HG02981 (cell line): ENCODE measurements around the gene UMPS.

ENCODE experiments used
- ATAC-seq: cut with Tn5 transposase; IDR thresholded peaks from one replicate; pipeline ENCODE4 v1.9.1; 2021; ENCODE audit warnings: mild to moderate bottlenecking, moderate library complexity; ENCODE audit not compliant: unreplicated experiment

UMPS gene

GRCh38 chr3:124762661-124763011, 32.4 kb downstream of the UMPS start:
- no peak for ATAC-seq

DNA sequence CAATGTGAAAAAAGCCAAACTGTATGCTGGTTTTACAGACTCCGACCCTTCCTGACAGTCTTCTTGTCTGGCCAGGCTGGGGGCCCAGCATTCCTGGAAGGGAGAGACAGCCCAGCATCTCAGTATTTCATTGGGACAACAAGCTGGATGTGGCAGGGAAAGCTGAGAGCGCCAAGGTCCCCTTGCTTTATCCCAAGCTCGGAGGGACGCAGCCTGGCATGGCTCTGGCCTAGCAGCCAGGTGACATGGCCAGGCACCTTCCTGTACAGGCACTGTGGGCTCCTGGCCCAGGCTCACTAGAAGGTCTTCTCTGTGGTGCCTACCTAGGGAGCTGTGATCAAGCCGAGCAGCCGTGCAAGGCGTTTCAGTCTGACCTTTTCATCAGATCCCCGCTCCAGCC, 33.0 kb downstream of the UMPS start:
- no peak for ATAC-seq

DNA sequence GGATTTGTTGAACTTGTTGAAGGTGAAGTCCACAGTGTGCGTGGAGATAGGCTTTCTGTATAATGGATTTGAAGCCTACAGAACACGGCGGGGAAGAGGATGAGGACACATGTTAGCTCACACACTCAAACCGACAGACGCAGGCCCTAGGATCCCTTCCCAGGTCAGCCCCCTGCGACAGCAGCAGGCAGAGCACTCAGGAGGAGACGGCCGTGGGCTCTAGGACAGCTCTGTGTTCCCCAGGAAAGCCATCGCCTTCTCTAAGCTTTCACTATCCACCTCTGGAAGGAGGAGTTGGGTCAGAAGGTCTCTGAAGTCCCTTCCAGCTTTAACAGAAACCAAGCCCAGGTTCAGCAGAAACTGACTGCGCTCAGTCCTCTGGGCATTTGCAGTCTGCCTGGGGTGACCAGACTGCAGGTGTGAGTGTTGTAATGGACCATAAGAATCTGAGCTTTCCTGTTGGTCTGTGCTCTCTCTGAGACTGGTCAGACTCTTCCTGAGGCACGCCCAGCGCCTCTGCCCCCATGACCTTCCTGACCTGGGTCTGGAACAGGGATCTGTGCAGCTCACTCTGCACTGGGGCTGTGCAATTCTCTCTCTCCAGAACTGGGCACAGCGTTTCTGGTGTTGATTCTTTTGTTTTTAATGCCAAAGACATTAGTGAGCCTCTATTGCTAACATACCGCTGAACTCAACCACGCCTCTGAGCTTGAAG, 33.5 kb downstream of the UMPS start:
- no peak for ATAC-seq

GRCh38 chr3:124764746-124765145, 34.5 kb downstream of the UMPS start:
- ATAC-seq: no peak

- ATAC-seq: no peak
Measured at GRCh38 chr3:124765197-124765840, 35.1 kb downstream of the UMPS start.

- no peak for ATAC-seq
Measured at GRCh38 chr3:124766113-124767095, 36.2 kb downstream of the UMPS start.

GRCh38 chr3:124767264-124767663, 37.0 kb downstream of the UMPS start:
- no peak for ATAC-seq

- no peak for ATAC-seq
Measured at GRCh38 chr3:124767691-124768090, 37.4 kb downstream of the UMPS start.

- no peak for ATAC-seq
Measured at GRCh38 chr3:124768812-124769211, 38.6 kb downstream of the UMPS start.

DNA sequence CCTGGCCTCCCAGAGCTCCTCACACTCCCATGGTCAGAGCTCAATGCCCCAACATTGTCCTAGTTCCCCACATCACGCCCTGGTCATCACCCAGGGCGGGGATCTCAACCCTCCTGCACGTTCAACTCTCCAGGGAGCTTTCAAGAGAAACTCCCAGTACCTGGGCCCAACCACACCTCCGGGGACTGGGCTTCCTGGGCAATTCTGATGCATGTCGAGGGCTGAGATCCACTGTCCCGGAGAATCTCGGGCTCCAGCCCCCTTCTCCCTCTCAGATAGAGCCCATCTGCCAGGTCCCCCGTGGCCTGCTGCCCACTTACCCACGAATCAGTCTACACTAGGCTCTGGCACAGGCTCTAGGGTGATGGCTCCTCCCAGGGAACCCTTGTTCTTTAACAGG, 39.2 kb downstream of the UMPS start:
- no peak for ATAC-seq

DNA sequence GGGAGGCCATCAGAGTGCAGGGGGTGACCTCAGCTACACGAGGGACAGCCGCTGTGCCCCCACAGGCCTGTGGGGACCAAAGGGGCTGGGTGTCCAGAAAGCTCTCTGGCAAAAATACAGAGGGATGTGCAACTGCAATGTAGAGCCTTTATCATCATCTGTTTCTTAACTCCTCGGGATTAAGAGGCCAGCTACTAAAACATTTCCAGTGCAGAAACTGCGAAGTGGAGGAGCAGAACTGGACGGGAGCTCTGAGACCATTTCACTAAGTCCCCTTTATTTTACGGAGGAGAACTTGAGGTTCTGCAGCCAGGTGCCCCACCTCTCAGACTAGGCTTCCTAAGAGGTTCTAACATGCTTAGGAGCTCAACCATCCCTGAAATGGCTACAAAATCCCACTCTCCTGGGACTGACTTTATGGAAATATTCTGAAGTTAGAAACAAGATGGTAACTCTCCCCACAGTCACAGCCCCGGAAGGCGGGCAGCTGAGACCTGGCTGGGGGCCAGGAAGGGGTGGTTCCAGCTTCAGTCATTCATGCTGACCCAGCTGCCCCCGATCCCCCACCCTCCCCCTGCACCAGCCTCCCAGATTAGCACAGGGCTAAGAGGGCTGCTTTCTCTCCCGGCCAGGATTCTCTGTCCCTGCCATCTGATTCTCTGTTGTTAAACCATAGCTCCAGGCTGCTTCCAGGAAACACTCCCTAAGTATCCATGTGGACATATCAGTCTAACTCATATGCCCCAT, 40.3 kb downstream of the UMPS start:
- ATAC-seq: no peak

GRCh38 chr3:124771083-124771445, 40.8 kb downstream of the UMPS start:
- no peak for ATAC-seq

- no peak for ATAC-seq
Measured at GRCh38 chr3:124772081-124772831, 42.0 kb downstream of the UMPS start.

- ATAC-seq: no peak
Measured at GRCh38 chr3:124773351-124774326, 43.4 kb downstream of the UMPS start.

DNA sequence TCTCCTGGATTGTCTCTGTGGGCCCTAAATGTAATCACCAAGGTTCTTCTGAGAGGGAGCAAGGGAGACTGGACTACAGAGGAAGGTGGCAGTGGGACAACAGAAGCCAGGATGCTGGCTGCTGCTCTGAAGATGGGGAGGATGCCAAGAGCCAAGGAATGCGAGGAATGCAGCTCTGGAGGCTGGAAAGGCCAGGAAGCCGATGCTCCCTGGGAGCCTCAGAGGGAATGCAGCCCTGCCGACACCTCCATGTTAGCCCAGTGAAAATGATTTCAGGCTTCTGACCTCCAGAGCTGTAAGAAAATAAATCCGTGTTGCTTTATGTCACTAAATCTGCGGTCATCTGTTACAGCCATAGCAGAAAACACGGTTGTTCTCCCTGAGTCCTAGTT, 44.1 kb downstream of the UMPS start:
- no peak for ATAC-seq

GRCh38 chr3:124774841-124775402, 44.7 kb downstream of the UMPS start:
- ATAC-seq: no peak

DNA sequence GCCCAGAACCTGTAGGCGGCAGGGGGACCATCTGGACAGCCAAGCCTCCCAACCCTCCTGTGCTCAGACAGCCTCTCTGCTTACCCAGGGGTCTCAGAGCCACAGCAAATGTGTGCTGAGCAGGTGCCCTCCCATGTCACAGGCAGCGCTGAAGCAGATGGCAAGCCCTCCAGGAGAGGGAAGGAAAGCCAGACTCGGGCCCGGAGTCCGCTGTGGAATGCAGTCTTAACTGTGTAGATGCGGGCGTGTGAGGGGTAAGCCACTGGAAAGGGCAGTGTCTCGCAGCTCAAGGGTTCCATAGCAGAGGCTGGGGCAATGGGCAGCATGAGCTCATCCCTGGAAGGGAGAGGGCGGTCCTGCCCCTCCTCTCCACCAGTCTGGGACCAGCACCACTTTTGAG, 45.6 kb downstream of the UMPS start:
- ATAC-seq: no peak

DNA sequence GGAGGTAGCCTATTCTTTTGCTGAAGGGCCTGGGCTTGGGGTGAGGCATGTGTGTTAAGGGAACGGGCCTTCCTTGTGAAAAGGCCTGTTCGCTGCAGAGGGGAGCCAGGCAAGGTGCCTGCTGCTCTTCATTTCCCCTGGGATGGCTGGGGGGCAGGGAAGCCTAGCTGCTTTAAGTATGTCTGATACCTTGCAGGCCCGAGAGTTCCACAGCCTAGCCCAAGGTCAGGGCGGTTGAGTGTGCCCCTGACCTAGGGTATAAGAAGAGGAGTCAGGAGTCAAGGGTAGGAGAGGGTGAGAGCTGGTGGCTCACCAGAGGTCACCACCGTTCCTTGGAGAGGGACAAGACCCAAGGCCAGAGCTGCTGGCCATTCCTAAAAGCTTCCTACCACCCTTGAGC, 46.6 kb downstream of the UMPS start:
- no peak for ATAC-seq
